HG03571 (cell line): ENCODE results near the gene DIDO1.
A peak's percentile ranks its signal among the peaks of the same experiment; 100 is the strongest.

ENCODE experiments used
- ATAC-seq: cut with Tn5 transposase; IDR thresholded peaks from one replicate; pipeline ENCODE4 v1.9.1; 2021; ENCODE audit not compliant: unreplicated experiment

DIDO1 gene

DNA sequence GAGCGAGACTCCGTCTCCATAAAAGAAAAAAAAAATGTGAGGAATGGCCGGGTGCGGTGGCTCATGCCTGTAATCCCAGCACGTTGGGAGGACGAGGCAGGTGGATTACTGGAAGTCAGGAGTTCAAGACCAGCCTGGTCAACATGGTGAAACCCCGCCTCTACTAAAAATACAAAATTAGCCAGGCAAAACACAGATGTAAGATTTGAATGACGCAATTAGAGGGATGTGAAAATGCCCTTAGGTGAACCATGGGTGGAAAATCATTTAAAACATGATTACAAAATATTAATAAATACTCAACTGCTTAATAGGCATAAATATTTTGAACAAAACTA lies 88.5 kb downstream of the DIDO1 start:
- ATAC-seq: peak; percentile 16

DNA sequence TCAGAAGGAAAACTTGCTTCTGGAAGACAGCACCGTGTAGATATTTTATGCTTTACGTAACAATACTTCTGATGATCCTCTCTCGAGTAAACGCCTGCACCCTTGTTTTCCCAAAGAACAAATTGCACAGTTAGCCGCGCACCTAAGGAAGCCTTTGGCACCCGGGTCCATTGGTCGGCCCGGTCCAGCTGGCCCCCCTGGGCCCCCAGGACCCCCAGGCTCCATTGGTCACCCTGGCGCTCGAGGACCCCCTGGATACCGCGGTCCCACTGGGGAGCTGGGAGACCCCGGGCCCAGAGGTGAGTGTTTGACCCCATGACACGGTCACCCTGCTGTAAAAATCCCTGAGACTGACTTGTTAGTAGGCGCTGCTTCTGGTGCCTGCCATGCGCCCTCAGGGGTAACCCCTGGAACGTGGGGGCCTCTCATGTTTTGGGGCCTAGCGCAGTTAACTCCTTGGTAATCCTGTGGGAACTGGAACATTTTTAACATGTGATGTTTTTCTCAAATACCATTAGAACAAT lies 89.3 kb downstream of the DIDO1 start:
- ATAC-seq: no peak

DNA sequence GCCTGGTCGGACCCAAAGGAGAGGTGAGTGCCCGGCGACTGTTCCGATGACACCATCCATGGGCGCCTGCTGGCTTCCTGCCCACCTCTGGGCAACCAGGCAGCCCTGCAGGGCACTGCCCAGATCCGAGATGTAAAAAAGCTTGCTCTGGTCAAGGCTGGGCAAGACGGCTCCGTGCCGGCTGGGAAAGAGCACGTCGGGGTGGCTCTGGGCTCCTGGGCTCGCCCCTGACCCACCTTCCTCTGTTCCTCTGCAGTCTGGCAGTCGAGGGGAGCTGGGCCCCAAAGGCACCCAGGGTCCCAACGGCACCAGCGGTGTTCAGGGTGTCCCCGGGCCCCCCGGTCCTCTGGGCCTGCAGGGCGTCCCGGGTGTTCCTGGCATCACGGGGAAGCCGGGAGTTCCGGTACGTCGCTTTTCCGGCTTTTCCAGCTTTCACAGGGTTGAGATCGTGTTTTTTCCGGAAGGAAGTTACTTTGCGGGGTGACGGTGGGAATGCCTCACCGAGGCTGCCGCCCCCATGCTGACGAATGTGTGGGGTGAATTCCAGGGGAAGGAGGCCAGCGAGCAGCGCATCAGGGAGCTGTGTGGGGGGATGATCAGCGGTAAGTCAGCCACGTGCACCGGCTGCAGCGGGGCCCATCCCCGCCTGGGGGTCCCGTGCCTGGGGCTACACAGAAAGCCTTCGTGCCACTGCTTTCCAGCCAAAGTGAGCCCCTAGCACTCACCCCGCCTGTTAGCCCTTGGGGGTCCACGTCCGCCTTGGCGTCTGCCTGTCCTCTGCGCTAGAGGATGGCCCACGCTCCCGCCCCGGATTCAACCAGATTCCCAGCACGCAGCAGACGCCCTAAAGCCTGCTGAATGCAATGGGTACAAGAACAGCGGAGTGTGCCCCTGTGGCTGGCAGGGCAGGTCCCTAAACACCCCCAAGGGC lies 90.1 kb downstream of the DIDO1 start:
- ATAC-seq: no peak

DNA sequence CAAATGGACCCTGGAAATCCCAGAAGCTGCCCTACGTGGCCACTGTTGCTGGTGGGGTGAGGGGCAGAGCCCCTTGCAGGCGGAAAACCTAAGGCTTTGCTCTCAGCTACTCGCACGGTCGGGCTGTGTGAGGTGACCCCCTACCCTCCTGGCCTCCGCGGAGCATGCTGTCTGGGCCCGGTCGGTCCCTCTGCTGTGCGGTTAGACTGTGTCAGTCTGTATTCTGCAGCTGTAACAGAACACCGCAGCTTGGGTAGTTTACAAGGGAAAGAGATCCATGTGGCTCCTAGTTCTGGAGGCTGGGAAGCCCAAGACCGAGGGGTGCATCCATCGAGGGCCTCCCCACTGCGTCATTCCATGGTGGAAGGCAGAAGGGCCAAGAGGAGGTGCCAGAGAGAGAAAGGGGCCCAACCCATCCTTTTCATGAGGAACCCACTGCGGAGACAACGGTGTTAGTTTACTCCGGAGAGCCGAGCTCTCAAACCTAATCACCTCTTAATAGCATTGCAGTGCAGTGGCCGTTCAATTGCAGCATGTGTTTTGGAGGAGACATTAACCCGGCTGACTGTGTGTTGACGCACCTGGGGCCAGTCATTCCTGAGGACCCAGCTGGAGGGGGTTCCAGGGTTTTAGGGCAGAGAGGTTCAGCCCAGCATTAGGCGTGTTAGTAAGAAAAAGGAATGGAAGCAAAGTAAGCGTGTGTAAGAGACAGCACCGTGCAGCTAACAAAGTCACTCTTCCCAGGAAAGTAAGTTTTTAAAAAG lies 91.2 kb downstream of the DIDO1 start:
- ATAC-seq: no peak

DNA sequence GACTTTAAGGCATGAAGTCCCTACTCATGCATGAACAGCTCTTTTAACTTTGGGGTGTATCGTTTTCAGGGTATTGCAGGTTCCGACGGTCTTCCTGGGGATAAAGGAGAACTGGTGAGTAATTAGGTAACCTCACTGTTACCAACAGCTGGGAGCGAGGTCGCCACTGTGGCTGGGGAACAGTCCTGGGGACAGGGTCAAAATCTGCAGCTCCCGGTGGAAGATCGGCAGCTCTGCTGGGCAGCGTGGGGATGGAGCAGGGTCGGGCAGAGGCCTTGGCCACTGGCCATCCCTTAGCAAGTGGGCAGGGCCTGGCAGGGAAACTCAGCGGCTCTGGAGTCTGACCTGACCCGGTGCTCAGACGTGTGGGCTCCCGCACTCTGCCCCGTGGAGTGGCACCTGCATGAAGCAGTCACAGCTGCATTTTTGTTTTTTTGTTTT lies 93.3 kb downstream of the DIDO1 start:
- ATAC-seq: no peak

- no peak for ATAC-seq
Observed at GRCh38 chr20:62832212-62832922, 93.9 kb downstream of the DIDO1 start.

DNA sequence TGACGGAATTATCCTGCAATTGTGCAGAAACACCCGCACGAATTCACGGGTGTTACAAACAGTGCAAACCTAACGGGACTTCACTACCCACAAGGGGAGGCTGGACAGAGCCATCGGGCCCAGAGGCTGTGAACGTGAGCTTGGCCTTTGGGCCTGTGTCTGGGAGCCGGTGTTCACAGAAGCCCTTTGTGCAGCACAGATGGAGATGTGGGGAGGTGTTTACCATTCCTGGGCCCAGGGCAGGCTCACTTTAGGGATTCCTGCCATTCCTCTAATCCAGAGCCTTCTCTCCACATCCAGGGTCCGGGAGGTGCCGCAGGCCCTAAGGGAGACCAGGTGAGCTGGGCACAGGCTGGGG lies 94.5 kb downstream of the DIDO1 start:
- no peak for ATAC-seq

DNA sequence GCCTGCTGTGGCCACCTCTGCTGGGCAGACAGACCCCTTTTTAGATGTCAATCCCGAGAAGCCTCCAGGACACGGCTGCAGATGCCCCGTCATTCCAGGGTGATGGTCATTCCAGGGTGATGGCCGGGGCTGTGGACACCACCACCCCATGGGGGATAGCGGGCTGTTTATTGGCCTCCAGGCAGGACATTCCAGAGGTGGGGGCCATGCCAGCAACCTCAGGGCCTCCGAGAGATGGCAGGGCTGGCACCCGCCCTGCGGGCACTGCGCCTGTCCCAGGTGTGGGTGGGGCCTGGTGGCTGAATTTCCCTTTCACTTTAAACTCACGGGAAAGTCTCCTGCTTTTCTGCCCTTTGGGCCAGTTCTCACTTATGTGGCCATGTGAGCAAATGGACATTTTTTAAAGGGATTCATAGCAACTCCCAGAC lies 94.9 kb downstream of the DIDO1 start:
- ATAC-seq: no peak

- ATAC-seq: no peak
Observed at GRCh38 chr20:62830821-62831220, 95.5 kb downstream of the DIDO1 start.

DNA sequence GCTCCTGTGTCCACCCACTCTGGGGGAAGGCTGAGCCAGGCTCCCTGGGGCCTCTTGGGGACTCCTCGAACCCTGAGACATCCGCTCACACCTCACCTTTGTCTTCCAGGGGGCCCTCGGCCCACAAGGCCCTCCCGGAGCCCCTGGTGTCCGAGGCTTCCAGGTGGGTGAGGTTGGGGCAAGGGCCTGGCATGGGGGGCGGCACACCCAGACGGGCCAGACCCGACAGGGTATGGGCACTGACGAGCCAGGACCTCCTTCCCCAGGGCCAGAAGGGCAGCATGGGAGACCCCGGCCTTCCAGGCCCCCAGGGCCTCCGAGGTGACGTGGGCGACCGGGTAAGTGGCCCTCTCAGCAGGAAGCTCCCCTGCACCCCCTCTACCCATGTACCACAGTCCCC lies 96.1 kb downstream of the DIDO1 start:
- ATAC-seq: no peak

DNA sequence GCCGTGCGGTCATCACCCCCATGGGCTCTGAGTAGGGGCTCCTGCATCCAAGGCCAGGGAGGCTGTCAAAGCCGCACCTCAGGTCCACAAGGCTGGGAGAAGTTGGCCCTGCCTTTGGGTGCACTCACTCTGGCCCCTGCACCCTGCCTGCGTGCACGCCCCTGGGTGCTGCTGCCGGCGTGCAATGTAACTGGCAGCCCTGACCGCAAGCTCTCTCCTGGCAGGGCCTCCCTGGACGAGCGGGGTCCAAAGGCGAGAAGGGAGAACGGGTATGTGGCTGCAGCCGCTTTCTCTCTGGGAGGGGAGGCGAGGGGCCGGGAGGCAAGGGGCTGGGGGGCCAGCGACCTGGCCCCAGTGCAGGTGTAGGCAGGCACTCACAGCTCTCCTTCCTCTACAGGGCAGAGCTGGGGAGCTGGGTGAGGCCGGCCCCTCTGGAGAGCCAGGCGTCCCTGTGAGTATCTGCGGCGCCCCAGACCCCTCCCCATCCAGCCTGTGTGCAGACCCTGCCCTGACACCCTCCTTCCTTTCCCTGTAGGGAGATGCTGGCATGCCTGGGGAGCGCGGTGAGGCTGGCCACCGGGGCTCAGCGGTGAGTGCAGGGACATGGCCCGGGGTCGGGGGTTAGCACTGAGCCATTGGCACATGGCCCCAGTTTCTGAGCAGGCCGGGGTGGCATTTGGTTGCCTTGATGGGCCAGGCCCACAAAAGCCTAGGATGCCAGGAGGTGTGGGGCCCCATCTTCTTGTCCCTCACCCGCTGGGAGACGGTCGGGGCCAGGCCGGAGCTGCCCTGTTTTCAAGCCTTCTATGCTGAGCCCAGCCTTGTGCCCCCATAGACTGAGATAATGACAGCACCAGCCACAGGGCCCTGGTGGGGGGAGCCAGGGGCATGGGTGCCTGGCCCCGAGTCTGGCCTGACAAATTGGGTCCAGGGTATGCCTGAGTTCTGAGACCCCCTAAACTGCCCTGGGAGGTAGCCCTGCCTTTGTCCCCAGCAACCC lies 96.8 kb downstream of the DIDO1 start:
- ATAC-seq: no peak

GRCh38 chr20:62828511-62829230 lies 97.6 kb downstream of the DIDO1 start:
- no peak for ATAC-seq

GRCh38 chr20:62828051-62828450 lies 98.3 kb downstream of the DIDO1 start:
- ATAC-seq: no peak
